ENCODE data around the gene COPG1.

The COPG1 gene

GRCh38 chr3:129324855-129325254, 75.4 kb downstream of the COPG1 start:
- TF ChIP-seq JUND (IDR thresholded peaks at IDR 0.05; ENCODE audit: low read depth): no peak
- in situ Hi-C loops (cut with HindIII; ENCODE audit: low pct_unique_long_range_greater_than_20kb, low sequenced_read_pairs): no loop called here
- no peak for DNase-seq (ENCODE audit: low read depth in 1 of 2, low spot score in 1 of 2)

- TF ChIP-seq JUND (IDR thresholded peaks at IDR 0.05; ENCODE audit: low read depth): no peak
- in situ Hi-C loops (cut with HindIII; ENCODE audit: low pct_unique_long_range_greater_than_20kb, low sequenced_read_pairs): no loop called here
- DNase-seq (ENCODE audit: low read depth in 1 of 2, low spot score in 1 of 2): no peak
These were observed 76.0 kb downstream of the COPG1 start for GRCh38 chr3:129325383-129325782.

- no peak for TF ChIP-seq JUND (IDR thresholded peaks at IDR 0.05; ENCODE audit: low read depth)
- no peak for DNase-seq (ENCODE audit: low read depth in 1 of 2, low spot score in 1 of 2)
- in situ Hi-C loops (cut with HindIII; ENCODE audit: low pct_unique_long_range_greater_than_20kb, low sequenced_read_pairs): no loop called here
These were observed 76.7 kb downstream of the COPG1 start for GRCh38 chr3:129326138-129326537.

- no peak for TF ChIP-seq JUND (IDR thresholded peaks at IDR 0.05; ENCODE audit: low read depth)
- in situ Hi-C loops (cut with HindIII; ENCODE audit: low pct_unique_long_range_greater_than_20kb, low sequenced_read_pairs): no loop called here
- DNase-seq (ENCODE audit: low read depth in 1 of 2, low spot score in 1 of 2): no peak
These were observed 77.2 kb downstream of the COPG1 start for GRCh38 chr3:129326595-129326994.

All from T47D (cell line).